Measurements from ENCODE around the gene MED9.
"Not testable (repeated sequence)": the region's sequence is repeated elsewhere in the genome, so short reads cannot be mapped to it uniquely, and the experiment has no call there.

Gene MED9, protein sequence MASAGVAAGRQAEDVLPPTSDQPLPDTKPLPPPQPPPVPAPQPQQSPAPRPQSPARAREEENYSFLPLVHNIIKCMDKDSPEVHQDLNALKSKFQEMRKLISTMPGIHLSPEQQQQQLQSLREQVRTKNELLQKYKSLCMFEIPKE

DNA sequence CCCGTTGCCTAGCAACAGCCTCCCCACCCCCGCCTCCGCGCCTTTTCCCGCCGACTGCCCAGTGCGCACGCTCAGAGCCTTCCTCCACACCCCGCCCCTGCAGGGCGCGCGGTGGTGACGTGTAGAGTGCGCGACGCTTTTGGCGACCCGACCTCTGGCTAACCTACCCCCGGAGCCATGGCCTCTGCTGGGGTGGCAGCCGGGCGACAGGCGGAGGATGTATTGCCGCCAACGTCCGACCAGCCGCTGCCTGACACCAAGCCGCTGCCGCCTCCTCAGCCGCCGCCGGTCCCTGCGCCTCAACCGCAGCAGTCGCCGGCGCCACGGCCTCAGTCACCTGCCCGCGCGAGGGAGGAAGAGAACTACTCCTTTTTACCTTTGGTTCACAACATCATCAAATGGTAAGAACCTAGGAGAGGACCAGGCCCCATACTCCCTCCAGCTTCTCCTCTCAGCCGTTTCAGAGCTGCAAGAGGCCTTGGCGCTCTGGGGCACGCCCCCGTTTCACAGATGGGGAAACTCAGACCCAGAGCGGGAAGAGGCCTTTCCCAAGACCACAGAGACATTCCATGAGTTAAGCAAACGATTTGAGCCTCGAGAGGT, at the start of gene MED9:
TSS of gene MED9 (plus strand) at position 136 of the 603 bp plus-strand sequence. CDS start at position 178, 42 bp downstream.
- DNase-seq = peak; percentile 70

GRCh38 chr17:17429222-17429621, 47.6 kb upstream of the MED9 start:
- no peak for DNase-seq

GRCh38 chr17:17430924-17431323, 45.9 kb upstream of the MED9 start:
- not testable (repeated sequence) for DNase-seq

- DNase-seq = no peak
Measured at GRCh38 chr17:17431605-17432004, 45.2 kb upstream of the MED9 start.

DNA sequence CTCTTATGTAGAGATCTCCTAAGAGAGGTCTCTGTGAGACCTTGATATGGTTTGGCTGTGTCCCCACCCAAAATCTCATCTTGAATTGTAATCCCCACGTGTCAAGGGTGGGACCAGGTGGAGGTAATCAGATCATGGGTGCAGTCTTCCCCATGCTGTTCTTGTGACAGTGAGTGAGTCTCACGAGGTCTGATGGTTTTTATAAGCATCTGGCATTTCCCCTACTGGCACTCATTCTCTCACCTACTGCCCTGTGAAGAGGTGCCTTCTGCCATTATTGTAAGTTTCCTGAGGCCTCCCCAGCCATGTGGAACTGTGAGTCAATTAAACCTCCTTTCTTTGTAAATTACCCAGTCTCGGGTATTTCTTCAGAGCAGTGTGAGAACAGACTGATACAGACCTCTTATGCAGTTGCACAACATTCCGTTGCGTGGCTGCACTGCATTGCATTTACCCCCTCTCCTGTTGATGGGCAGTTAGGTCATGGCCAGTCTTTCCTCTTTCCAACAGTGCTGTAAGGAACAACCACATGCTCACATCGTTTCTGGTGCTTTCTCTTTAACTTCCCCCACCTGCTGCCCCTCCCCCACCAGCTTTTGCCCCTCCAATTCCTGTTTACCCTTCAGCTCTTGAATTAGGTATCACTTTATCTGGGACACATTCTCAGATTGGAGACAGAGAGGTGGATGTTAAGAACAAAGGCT, 43.6 kb upstream of the MED9 start:
- no peak for DNase-seq

- DNase-seq = no peak
Measured at GRCh38 chr17:17434477-17434876, 42.3 kb upstream of the MED9 start.

- DNase-seq = no peak
Measured at GRCh38 chr17:17435323-17435722, 41.5 kb upstream of the MED9 start.

DNA sequence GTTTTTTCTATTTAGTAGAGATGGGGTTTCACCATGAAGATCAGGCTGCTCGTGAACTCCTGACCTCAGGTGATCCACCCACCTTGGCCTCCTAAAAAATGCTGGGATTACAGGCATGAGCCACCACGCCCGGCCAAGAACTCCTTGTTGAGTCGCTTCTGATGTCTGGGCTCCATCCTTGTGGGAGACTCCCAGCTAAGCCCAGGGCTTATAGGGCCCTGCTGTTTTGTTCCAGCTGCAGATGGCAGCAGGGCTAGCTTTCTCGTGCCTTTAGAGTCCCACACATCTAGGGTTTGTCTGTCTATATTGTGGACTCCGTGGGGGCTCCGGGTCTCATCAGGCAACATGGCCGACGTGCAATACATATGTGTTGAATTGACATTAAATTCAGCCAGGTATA, 39.3 kb upstream of the MED9 start:
- DNase-seq = no peak

GRCh38 chr17:17437893-17438292, 38.9 kb upstream of the MED9 start:
- no peak for DNase-seq

DNA sequence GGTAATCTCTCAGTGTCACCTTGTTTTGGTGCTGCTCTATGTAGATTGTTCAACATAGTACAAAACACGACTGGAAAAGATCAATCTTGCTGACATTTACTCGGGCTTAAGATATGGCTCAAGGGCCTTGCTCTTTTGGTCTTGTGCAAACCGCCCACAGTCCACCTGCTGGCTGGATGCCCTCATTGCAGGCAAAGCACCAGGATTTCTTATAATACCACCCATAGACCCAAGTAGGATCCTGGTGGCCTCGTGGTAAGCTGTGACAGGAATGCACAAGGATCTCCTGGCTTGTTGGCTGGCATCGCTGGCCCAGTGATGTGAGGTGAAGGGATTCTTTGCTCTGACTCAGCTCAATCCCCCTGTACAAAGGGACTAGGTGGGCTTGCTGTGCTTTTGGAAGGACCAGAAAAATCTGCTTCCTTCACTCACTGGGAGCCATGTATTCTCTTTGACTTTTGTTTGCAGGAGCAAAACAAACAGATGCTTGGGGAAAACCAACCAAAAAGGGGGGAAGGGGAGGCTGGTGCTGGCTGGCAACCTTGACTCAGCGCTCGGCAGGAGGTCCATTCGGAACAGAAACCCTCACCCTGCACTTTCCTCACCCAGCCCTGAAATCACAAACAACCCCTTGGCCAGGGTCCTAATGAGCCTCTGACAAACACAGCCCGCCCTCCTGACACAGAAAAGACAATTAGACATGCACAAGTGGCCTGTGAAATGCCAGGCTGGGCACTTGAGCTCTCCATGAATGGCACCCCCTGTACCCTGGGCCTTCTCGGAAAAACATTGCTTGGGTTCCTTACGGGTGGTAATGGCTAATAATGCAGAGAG, 36.6 kb upstream of the MED9 start:
- DNase-seq = peak; percentile 14

GRCh38 chr17:17440938-17441675, 35.7 kb upstream of the MED9 start:
- no peak for DNase-seq

GRCh38 chr17:17443173-17443572, 33.6 kb upstream of the MED9 start:
- no peak for DNase-seq

DNA sequence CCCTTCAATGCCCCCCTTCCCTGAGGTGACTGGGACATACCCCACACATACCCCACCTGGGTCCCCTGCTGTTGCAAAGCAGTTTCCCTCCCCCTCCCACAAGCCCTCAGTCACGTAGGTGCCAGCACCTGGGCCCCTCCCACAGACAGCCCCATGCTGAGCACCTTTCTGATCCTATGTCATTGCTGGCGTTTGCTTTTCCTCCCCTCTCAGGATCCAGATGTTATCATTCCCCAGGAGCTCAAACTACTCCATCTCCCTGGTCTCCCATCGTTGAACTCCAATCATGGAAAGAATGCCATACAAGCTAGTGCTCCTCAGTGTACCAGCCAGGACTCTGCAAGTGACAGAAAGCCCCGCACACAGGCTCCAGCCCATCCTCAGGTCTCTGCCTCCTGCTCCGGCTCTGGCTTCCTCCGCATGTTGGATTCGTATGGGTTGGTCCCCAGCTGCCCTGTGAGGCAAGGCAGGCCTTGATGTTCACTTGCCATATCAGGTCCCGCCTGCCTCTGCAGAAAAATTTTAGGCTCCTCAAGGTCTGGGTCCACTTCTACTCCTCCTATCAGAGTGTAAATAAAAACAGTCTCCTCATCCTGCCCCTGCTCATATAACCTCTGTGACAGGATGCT, 31.4 kb upstream of the MED9 start:
- no peak for DNase-seq

- no peak for DNase-seq
Measured at GRCh38 chr17:17445925-17446665, 30.7 kb upstream of the MED9 start.

DNA sequence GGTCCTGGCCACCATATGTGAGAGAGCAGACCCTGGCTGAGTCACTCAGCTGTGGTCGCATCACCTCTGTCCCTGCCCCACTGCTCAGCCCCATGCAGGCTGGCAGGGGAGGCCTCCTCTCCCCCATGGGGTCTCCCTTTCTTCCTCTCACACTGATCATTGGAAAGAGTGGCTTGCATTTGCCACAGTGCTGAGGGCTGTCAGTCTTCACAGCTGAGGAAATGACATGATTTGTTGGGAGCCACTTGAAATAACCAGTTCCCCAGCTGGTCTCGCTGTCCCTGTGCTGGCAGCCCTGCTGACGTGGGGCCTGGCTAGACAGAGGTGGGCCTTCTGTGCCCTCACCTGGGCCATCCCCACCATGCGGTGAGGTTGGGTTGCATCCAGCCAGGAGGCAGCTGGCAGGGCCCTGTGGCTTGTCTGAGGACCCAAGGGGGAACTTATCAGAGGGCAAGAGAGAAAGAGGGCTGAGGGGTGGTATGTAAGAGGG, 30.1 kb upstream of the MED9 start:
- no peak for DNase-seq

GRCh38 chr17:17447264-17447663, 29.5 kb upstream of the MED9 start:
- DNase-seq = no peak

- no peak for DNase-seq
Measured at GRCh38 chr17:17448076-17448475, 28.7 kb upstream of the MED9 start.

GRCh38 chr17:17448723-17449122, 28.1 kb upstream of the MED9 start:
- no peak for DNase-seq

- DNase-seq = no peak
Measured at GRCh38 chr17:17453088-17453487, 23.7 kb upstream of the MED9 start.

GRCh38 chr17:17454276-17454675, 22.5 kb upstream of the MED9 start:
- no peak for DNase-seq

DNA sequence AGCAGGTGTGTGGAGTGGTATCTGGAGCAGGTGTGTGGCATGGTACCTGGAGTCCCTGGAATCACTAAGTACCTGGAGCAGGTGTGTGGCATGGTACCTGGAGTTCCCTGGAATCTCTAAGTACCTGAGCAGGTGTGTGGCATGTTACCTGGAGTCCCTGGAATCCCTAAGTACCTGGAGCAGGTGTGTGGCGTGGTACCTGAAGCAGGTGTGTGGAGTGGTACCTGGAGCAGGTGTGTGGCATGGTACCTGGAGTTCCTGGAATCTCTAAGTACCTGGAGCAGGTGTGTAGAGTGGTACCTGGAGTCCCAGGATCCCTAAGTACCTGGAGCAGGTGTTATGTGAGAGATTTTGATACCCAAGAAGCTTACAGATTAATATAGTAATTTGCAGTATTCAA, 22.1 kb upstream of the MED9 start:
- not testable (repeated sequence) for DNase-seq
